Body of pancreas (tissue), 4 donors: ENCODE data around the gene PSORS1C1.

Experiments
- POLR2A ChIP-seq, 3 donors: fragments of 450-650 bp; IDR thresholded peaks; one replicate each; pipeline ENCODE4 v1.6.1; 2016; ENCODE audit warnings: antibody characterized with exemption in 3 of 3, mild to moderate bottlenecking in 2 of 3
- TF ChIP-seq, protein P1 (sequence below), 7 experiments: fragments of 450-650 bp in 4 of 7; fragments of 200-600 bp in 3 of 7; sonication (generic) in 3 of 7; IDR thresholded peaks; one replicate each; pipeline ENCODE4 v1.5.1; 2016 to 2019; ENCODE audit warnings: antibody characterized with exemption in 7 of 7

DNA sequence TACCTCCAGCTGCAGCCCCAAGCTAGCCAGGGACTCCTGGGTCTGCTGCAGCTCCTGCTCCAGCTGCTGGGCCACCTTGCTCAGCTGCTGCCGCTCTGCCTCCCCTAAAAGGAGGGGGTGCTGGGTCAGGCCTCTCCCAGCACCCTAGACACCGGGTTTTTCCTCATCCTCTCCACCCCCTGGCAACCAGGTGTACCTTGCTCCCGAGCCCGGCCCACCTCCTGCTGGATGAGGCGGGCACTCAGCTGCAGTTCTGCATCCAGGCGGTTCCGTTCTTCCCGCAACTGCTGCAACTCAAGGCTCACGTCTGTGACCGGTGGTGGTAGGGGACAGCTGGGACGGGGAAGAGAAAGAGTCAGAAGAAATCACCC lies 30.4 kb downstream of the PSORS1C1 start:
- TF ChIP-seq, protein P1, sequence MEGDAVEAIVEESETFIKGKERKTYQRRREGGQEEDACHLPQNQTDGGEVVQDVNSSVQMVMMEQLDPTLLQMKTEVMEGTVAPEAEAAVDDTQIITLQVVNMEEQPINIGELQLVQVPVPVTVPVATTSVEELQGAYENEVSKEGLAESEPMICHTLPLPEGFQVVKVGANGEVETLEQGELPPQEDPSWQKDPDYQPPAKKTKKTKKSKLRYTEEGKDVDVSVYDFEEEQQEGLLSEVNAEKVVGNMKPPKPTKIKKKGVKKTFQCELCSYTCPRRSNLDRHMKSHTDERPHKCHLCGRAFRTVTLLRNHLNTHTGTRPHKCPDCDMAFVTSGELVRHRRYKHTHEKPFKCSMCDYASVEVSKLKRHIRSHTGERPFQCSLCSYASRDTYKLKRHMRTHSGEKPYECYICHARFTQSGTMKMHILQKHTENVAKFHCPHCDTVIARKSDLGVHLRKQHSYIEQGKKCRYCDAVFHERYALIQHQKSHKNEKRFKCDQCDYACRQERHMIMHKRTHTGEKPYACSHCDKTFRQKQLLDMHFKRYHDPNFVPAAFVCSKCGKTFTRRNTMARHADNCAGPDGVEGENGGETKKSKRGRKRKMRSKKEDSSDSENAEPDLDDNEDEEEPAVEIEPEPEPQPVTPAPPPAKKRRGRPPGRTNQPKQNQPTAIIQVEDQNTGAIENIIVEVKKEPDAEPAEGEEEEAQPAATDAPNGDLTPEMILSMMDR (IDR thresholded peaks at IDR 0.05), result no peak
- TF ChIP-seq POLR2A (IDR thresholded peaks at IDR 0.05), result no peak
